Stimulated activated CD8-positive, alpha-beta memory T cell treated with anti-CD3 and anti-CD28 coated beads, Interleukin-4, amount 100 ng/mL, for 24 hours (primary cell): ENCODE results near the gene PAK4.
"Not testable (repeated sequence)": the region's sequence is repeated elsewhere in the genome, so short reads cannot be mapped to it uniquely, and the experiment has no call there.

Source experiments
- DNase-seq: peaks from one replicate; pipeline ENCODE4 v3.0.0-alpha.2; 2020; ENCODE audit warnings: low read depth

Gene PAK4

DNA sequence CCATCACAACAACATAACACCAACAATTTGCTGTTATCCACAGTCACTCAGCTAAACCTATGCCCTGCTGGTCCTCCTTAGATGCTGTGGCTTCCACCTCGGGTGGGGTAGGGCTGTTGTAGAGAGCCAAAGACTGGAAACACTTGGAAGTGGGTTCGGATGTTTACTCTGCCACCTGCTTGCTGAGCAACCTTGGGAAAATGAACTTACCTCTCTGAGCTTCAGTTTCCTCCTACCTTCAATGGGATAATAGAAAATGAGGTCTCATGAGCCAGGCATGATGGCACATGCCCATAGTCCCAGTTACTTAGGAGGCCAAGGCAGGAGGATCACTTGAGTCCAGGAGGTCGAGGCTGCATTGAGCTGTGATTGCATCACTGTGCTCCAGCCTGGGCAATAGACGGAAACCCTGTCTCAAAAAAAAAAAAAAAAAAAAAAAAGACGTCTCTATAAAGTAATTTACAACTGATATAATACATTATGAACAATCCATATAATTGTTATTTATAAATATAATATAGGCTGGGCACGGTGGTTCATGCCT, 81.8 kb downstream of the PAK4 start:
- DNase-seq: no peak

DNA sequence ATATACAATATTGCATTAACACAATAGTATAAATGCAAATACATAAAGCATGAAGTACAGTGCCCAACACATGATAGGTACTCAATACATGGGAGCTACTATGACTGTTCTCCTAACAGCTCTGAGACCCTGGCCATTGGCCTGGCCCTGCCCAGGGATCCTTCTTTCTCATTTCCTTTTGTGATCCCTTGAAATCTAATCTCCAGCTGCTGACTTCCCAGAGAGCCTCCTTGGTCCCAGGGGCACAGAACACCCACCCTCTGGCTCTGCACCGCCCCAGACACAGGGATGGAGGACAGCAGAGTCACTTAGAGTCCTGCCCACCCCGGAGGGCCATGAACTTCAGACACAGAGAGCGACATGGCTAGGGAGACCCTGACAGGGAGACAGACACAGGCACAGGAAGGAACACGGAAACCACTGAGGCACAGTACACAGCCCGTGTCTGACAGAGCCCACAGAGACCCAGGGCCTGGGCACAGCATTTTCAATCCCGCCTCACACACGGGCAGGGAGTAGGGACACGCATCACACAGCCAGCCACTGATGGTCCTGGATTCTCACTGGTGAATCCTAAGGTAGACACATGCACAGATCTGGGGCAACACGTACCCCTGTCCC, 82.7 kb downstream of the PAK4 start:
- DNase-seq: no peak

DNA sequence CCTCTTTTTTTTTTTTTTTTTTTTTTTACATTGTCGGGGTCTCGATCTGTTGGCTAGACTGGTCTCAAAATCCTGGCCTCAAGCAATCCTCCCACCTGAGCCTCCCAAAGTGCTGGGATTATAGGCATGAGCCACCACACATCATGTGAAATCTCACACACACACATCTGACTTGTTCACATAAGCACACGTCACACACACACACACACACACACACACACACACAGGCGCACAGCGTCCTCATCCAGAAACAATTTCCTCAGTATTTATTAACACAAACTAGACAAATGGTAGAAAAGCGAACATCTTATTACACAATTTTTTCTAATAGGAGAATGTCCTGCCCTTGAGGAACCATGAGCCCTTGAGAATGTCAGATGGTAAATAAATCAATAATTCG, 83.6 kb downstream of the PAK4 start:
- no peak for DNase-seq

DNA sequence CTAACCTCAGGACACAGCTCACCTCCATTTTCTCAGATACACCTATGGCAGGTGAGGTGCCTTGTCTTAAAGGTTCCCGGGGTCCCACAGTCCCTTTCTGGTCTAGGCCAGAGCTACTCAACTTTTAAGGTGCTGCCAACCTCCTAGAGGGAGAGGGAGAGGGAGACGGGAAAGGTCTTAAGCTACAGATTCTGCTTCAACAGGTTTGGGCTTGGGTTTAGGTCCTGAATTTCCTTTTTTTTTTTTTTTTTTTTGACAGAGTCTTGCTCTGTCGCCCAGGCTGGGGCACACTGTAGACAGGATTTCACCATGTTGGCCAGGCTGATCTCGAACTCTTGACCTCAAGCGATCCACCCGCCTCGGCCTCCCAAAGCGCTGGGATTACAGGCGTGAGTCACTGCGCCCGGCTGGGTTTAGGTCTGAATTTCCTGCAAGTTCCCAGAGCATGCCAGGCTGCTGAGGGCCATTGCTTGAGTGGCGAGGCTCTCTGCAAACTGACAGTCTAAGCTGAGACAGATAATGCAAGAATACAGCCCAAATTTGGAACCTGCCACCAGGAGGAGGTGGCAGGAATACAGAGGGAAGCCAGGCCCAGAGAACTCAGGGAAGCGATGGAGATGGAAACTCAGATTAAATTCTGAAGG, 86.3 kb downstream of the PAK4 start:
- DNase-seq: no peak

DNA sequence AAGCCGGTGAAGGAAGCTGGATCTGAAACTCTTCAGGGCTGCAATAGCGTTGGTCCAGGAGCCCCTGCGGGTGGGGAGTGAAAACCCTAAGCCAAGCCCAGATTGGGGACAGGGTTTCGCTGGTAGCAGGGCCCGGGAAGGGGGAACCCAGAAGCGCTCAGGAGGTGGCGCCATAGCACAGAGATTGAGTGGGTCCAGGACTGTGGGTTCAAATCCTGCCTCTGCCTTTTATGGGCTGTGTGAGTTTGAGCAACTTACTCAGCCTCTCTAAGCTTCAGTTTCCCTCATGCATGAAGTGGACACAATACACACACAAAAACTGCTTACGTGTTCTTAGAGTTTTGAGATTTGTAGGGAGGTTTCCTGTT, 86.8 kb downstream of the PAK4 start:
- peak; percentile 46 for DNase-seq

DNA sequence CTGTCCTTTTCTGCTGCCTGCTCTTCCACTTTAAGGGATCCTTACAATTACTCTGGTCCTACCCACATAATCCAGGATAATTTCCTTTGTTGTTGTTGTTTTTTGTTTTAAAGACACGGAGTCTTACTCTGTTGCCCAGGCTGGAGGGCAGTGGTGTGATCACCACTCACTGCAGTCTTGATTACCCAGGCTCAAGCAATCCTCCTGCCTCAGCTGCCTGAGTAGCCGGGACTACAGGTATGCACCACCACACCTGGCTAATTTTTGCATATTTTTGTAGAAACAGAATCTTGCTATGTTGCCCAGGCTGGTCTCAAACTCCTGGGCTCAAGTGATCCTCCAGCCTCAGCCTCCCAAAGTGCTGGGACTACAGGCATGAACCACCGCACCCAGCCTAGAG, 89.7 kb downstream of the PAK4 start:
- not testable (repeated sequence) for DNase-seq

DNA sequence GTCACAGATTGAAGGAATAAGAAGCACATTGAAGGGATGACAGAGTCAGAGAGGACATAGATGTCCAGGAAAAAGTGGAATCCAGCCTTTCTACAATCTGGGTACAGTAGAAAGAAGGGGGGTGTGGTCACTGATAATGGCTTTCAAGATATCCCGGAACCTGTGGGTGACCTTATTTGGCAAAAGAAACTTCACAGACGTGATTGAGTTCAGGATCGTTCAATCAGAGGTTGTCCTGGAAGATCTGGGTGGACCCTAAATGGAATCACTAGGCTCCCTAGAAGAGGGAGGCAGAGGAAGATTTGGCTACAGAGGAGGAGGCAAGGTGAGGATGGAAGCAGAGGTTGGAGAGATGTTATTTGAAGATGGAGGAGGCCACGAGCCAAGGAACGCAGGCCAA, 91.5 kb downstream of the PAK4 start:
- DNase-seq: no peak

DNA sequence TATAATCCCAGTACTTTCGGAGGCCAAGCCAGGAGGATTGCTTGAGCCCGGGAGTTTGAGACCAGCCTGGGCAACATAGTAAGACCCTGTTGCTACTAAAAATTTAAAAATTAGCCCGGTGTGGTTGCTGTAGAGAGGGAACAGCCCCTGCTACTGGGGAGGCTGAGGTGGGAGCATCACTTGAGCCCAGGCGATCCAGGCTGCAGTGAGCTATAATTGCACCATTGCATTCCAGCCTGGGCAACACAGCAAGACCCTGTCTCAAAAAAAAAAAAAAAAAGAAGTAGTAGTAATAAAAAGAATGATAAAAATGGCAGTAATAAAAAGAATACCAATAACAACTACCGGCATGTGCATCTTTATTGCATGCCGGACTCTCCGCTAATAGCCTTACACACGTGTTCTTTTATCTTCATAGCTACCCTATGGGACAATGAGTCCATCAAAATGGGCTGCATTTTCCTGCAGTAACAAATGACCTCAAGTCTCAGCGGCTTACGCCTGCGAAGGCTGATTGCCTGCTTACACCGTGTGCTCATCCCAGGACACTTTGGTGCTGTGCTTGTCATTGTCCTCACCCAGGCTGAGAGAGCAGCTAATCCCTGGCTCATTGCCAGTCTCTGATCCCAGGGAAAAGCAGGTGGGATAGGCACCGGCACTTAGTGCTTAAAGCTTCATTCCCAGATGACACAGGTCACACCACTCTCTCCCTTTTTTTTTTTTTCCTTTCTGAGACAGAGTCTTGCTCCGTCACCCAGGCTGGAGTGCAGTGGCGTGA, 92.8 kb downstream of the PAK4 start:
- DNase-seq: no peak

DNA sequence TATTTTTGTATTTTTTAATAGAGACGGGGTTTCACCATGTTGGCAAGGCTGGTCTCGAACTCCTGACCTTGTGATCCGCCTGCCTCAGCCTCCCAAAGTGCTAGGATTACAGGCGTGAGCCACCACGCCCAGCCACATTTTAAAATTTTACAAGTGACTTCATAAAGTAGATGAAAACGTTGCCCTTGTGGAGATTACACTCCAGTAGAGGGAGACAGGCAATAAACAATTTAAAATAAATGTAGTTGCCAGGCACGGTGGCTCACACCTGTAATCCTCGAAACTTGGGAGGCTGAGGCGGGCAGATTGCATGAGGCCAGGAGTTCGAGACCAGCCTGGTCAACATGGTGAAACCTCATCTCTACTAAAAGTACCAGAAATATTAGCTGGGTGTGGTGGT, 93.5 kb downstream of the PAK4 start:
- DNase-seq: not testable (repeated sequence)

DNA sequence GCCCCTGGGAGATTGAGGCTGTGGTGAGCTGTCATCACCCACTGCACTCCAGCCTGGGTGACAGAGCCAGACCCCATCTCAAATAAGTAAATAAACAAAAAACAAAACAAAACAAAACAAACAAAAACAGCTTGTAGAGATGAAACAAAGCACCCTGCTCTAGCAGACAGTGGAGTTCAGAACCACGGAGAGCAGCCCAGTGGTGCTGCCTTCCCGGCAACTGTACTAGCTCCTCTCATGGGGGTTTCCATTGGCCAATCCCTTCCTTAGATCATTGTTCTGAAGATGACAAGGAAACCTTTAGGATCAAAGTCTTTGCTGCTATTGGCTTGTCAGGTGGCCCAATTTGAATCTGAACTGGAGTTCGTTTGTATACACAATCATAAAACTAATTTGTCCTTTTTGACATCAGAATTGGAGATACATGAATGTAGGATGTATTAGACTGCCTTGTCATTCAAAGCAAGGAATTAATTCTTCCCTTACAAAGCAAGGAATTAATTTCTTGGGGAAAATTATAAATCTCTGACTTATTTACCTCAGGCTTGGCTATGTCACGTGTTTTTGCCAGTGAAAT, 98.2 kb downstream of the PAK4 start:
- no peak for DNase-seq

DNA sequence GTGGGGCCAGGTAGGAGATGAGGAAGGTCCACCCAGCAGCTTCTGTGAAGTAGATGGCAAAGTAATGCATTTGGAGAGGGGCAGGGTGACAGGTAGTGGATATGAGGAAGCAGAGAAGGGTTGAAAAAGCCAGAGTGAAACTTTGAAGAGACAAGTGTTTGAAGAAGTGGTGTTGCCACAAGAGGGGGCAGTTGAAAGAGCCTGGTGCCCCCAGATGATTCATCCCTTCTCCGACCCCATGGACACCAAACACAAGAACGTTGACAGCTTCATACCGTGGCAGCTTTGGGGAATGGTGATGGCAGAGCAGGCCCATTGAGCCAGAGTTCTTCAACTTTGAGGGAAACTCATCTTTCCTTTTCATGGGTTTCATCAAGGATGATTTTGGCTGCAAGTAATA, 99.3 kb downstream of the PAK4 start:
- DNase-seq: no peak
